Mesodermal cell (in vitro differentiated cells): ENCODE measurements around the gene STAT3.
"Not testable (repeated sequence)": the region's sequence is repeated elsewhere in the genome, so short reads cannot be mapped to it uniquely, and the experiment has no call there.

Experiments
- H3K27ac ChIP-seq: 2 replicates; pipeline ENCODE4 v1.7.0; 2013; ENCODE audit warnings: mild to moderate bottlenecking, low read depth, low read length, moderate library complexity; ENCODE audit not compliant: severe bottlenecking
- H3K36me3 ChIP-seq: 2 replicates; pipeline ENCODE4 v1.7.1; 2013; ENCODE audit warnings: mild to moderate bottlenecking, low read length, moderate library complexity; ENCODE audit not compliant: control insufficient read depth, insufficient read depth
- H3K4me1 ChIP-seq: one replicate; pipeline ENCODE4 v1.7.1; 2013; ENCODE audit warnings: mild to moderate bottlenecking, low read length; ENCODE audit not compliant: insufficient read depth, control insufficient read depth, poor library complexity, severe bottlenecking
- H3K4me3 ChIP-seq: 2 replicates; pipeline ENCODE4 v1.7.0; 2013; ENCODE audit warnings: low read length, control low read depth, mild to moderate bottlenecking; ENCODE audit not compliant: insufficient read depth, poor library complexity, severe bottlenecking; ENCODE audit errors: extremely low read depth
- H3K9me3 ChIP-seq: 2 replicates; pipeline ENCODE4 v1.7.1; 2013; ENCODE audit warnings: mild to moderate bottlenecking, low read length, moderate library complexity; ENCODE audit not compliant: control insufficient read depth
- WGBS, 2 experiments: methylation state at CpG; one replicate each; pipeline ENCODE4 v1.1.5; 2013; ENCODE audit warnings: missing lambda C conversion rate in 2 of 2; ENCODE audit not compliant: insufficient coverage in 2 of 2; 5-methylcytosine and 5-hydroxymethylcytosine counted together

STAT3 gene

DNA sequence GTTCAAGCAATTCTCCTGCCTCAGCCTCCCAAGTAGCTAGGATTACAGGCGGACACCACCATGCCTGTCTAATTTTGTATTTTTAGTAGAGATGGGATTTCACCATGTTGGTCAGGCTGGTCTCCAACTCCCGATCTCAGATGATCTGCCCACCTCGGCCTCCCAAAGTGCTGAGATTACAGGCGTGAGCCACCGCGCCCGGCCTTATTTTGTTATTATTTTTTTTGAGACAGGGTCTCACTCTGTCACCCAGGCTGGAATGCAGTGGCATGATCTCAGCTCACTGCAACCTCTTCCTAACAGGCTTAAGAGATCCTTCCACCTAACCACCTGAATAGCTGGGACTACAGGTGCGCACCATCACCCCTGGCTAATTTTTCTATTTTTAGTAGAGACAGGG is 7.4 kb upstream of the STAT3 start:
- H3K27ac ChIP-seq, H3K36me3 ChIP-seq, H3K4me3 ChIP-seq, H3K4me1 ChIP-seq, H3K9me3 ChIP-seq: not testable (repeated sequence)
- WGBS, 2 experiments = 92 to 100% methylated on average over 2 to 7 of the region's 8 CpGs

DNA sequence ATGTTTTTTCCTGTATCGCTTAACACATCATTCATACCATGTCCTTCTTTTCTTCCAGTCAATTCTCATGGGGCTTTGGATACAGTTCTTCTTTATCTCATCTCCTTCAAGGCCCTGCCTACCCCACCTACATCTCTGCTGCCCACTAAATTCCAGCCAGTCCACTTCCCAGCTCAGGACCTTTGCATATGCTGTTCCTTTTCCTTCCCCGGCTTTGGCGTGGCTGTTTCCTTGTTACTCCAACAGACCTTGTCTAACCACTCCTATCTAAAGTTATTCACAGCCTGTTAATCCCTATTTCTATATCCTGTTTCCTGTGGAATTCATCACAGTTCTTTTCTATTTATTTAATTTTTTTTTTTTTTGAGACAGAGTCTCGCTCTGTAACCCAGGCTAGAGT is 6.6 kb upstream of the STAT3 start:
- Histone ChIP-seq H3K36me3 (no peaks in the 10 kb centered on the region), H3K4me1 (peaks cover 3% of the 10 kb centered on the region), H3K9me3 (no peaks in the 10 kb centered on the region), H3K4me3 (no peak overlapping the region), H3K27ac (no peak overlapping the region)
- WGBS, 2 experiments = 96% methylated on average over 3 to 4 of the region's 4 CpGs

DNA sequence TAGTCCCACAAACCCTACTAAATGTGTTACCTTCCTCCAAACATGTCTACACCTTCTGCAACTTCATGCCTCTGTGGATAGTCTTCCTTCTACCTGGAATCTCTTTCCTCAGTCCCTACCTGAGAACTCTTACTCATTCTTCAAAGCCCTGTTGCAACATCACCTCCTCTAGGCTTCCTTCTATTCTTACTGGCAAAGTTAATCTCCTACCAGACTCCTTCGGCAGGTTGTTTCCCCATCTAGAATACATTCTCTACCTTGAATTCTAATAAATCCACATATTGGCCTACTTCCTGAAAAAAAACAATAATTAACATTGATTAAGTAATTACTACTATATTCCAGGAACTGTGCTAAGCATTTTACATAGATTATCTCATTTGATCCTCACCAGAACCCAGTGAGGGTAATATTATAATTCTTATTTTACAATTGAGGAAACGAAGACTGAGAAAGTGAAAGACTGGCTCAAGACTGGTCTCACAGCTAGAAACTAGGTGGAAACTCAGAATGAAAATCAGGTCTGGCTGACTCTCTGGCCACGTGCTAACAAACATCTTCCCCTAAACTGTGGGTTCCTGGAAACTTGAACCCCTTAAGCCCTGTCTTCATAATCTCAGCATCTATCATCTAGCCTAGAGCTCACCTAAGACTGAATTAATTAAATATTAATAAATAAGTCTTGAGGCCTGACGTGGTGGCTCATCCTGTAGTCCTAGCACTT is 4.6 kb upstream of the STAT3 start:
- Histone ChIP-seq H3K36me3 (no peaks in the 10 kb centered on the region), H3K4me3 (no peak overlapping the region), H3K4me1 (no peaks in the 10 kb centered on the region), H3K9me3 (no peaks in the 10 kb centered on the region), H3K27ac (no peak overlapping the region)
- 80 to 100% methylated on average over 1 of the region's 4 CpGs for WGBS, 2 experiments

DNA sequence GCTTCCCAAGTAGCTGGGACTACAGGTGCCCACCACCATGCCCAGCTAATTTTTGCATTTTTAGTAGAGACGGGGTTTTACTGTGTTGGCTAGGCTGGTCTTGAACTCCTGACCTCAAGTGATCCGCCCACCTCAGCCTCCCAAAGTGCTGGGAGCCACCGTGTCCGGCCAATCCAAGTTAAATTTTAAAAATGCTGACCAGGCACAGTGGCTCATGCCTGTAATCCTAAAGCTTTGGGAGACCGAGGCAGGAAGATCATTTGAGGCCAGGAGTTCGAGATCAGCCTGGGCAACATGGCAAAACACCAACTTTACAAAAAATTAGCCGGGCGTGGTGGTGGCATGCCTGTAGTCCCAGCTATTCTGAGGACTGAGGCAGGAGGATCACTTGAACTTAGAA is 3.2 kb upstream of the STAT3 start:
- WGBS, 2 experiments = 94 to 98% methylated on average over 3 to 5 of the region's 8 CpGs
- H3K36me3 ChIP-seq = not testable (repeated sequence)

DNA sequence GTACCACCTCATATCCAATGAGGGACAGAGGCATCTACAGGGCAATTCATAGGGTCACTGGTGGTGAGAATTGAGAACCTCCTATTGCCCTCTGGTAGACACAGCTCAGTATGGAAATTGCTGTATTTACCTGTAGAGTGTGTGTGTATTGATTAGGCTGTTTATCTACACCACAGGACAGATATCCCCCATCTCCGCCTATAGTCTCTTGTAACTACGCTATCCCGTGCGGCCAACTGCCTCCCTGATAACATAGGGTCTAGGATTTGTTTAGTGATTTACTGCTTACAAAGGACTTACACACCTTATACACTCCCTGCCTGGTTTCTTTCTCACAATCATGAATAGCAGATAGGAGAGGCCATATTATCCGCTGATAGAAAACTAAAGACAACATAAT is 1.7 kb upstream of the STAT3 start:
- Histone ChIP-seq H3K27ac (no peak overlapping the region), H3K9me3 (no peaks in the 10 kb centered on the region), H3K4me3 (no peak overlapping the region), H3K4me1 (no peaks in the 10 kb centered on the region), H3K36me3 (no peaks in the 10 kb centered on the region)
- 80% methylated on average over 2 of the region's 5 CpGs; no CpG with 5 or more reads in 1 of the 2 experiments for WGBS, 2 experiments

More for the DNA sequence above, 3.2 kb upstream of the STAT3 start:
- not testable (repeated sequence) for H3K27ac ChIP-seq, H3K4me1 ChIP-seq, H3K9me3 ChIP-seq, H3K4me3 ChIP-seq

DNA sequence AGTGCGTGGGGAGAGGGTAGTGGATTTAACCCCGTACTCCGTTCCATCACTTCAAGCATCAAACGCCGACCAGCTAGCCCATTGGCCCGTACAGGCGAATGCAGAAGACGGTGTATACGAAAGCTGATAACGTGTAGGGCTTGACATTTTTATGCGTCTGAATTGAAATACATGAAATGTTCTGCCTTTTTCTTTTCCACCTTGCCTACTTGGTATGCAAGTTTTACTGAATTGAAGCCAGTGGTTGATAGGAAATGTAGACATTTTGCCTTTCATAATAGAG is 834 bp upstream of the STAT3 start:
- WGBS, 2 experiments = 78 to 82% methylated on average over 11 of the region's 11 CpGs
- H3K9me3 ChIP-seq = no peaks in the 10 kb centered on the region
- H3K4me3 ChIP-seq = no peak overlapping the region
- peak overlapping the region; percentile 69 for H3K27ac ChIP-seq
- H3K4me1 ChIP-seq = no peaks in the 10 kb centered on the region
- peaks cover 6% of the 10 kb centered on the region for H3K36me3 ChIP-seq

DNA sequence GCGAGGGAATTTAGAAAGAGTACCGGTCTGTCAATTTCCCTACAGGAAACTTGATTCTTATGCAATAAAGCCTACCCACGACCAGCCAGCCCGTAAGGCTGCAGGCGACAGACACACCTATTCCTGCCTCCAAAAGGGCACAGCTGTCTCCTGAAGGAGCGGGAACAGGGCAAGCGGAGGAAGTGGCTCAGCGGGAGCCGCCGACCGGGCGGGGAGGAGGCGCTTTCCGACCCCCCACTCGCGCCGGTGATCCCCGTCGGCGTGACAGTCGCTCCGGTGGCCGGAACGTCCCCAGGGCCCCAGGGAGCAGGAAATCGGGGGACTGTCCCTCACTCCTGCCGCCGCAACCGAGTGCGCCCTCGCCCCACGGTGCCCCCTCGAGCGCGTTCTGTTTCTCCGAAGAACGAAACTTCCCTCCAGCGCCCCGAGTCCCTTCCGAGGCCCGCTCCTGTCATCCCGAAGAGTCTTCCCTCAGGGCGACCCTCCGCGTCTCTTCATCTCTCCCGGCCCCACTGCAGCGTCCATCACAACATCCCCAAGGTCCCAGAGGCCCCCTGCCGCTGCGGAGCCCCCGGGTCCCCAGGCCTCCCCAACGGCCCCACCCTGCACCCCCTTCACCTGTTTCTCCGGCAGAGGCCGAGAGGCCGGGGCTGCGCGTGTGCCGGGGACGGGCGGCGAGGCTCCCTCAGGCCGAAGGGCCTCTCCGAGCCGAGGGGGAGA is 421 bp downstream of the STAT3 start:
- H3K4me1 ChIP-seq = no peaks in the 10 kb centered on the region
- peak overlapping the region; percentile 97 for H3K4me3 ChIP-seq
- WGBS, 2 experiments = 0% methylated on average over 45 to 59 of the region's 62 CpGs
- peaks cover 14% of the 10 kb centered on the region for H3K36me3 ChIP-seq
- peak overlapping the region; percentile 85 for H3K27ac ChIP-seq
- no peaks in the 10 kb centered on the region for H3K9me3 ChIP-seq

DNA sequence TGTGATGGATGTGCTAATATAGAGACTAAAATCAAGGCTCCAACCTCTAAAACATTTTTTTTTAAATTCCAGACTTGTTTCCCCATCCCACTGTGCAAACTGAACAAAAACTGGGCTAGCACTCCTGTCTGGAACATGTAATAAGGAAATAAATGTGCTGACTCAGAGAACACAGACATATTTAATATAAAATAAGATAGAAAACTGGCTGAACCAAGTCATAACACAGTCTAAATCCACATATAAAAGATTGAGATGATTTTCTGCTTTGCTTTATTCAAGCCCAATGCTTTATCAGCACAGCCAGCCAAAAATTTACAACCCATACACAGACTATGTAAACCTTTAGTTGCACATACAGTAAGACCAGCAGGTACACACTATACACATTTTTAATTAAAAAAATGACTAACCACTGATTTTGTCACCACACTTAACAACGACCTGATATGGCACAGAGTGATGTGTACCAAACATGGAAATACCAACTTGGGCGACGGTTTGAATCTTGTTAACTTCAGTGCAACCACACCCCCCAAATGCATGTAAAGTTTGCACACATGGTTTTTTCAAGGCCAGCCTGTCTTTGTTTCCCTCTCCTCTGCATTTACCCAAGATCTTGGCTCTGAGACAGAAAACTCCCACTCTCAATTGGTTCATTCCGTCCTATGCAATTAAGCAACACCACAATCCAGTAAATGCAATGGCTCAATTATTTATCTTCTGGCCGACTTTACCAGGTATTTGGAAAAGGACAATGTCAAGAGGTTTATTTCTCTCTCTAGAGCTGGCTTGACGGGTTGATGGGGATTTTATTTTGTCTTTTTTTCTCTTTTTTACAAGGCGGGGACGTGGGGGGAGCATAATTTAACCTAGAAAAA is 1.2 kb downstream of the STAT3 start:
- peak overlapping the region; percentile 97 for H3K4me3 ChIP-seq
- no peak overlapping the region for H3K27ac ChIP-seq
- H3K4me1 ChIP-seq = no peaks in the 10 kb centered on the region
- peaks cover 14% of the 10 kb centered on the region for H3K36me3 ChIP-seq
- WGBS, 2 experiments = 16% methylated on average over 4 of the region's 8 CpGs
- no peaks in the 10 kb centered on the region for H3K9me3 ChIP-seq

DNA sequence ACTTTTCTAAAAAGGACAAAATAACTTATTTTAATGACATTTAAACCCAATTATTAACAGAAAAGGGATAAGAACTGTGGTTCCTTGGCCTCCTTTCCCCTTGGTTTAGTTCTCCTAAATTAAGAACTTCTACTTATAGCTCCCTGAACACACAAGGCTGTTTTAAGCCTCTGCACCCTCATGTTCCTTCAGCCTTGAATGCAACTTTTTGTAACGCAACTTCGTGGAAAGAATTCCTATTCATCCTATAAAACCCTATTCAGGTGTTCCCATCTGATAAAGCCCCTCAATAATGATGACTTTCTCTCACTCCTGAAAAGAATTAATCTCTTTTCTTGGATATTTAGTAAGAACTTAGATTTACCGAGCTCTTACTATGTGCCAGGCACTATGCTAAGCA is 6.3 kb downstream of the STAT3 start:
- H3K27ac ChIP-seq = no peak overlapping the region

DNA sequence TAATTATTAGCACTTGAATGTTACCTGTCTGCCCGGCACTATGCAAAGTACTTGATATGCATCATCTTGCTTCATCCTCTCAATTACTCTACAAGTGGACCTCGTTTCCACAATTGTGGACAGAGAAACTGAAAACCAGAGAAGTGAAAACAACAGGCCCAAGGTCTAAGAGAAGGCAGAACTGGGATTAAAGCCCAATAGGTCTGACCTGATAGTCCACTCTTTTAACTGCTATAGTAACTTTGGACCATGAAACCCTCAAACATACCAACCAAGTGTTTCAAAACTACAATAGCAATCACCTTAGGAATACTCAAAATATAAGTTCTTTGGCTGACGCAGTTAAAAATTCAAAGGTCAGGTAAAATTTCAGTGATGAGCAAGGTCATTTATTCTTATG is 7.3 kb downstream of the STAT3 start:
- H3K9me3 ChIP-seq = no peaks in the 10 kb centered on the region
- H3K4me1 ChIP-seq = no peaks in the 10 kb centered on the region
- WGBS, 2 experiments = 100% methylated on average over 1 to 2 of the region's 3 CpGs
- peaks cover 24% of the 10 kb centered on the region for H3K36me3 ChIP-seq
- H3K4me3 ChIP-seq = no peak overlapping the region
- H3K27ac ChIP-seq = no peak overlapping the region

More for the DNA sequence above, 6.3 kb downstream of the STAT3 start:
- 90% methylated on average over 2 of the region's 3 CpGs; no CpG with 5 or more reads in 1 of the 2 experiments for WGBS, 2 experiments
- H3K9me3 ChIP-seq = no peaks in the 10 kb centered on the region
- no peak overlapping the region for H3K4me3 ChIP-seq
- H3K4me1 ChIP-seq = no peaks in the 10 kb centered on the region
- H3K36me3 ChIP-seq = peaks cover 24% of the 10 kb centered on the region
